Measurements from ENCODE around the gene ETS1. TPM values are rescaled to one million over a fixed set of nuclear protein-coding genes. Genes with fewer than 3 reads are reported as not detected.

The ETS1 gene
- total RNA-seq, 1 donor from 2014 or later: 62.7 TPM

DNA sequence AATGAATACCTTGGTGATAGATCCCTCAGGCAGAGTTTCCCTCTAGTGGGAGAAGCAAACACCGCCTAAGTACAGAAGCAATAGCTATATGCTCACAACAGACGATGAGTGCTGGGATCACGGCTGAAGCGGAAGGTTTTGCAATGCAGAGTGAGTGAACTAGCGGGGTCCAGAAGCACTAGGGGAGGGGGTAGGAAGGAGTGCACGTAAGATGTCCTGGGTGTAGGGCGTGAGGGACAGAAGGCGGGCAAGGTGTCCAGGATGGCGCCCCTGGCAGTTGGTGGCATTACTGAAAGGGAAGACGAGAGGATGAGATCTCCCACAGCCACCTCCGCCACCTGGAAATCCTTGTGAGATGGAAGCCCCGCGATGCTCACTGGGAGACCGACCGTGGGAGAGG is 81.0 kb downstream of the ETS1 start:
- no peak overlapping the region for H3K4me3 ChIP-seq (ENCODE audit: low read depth, low read length)

DNA sequence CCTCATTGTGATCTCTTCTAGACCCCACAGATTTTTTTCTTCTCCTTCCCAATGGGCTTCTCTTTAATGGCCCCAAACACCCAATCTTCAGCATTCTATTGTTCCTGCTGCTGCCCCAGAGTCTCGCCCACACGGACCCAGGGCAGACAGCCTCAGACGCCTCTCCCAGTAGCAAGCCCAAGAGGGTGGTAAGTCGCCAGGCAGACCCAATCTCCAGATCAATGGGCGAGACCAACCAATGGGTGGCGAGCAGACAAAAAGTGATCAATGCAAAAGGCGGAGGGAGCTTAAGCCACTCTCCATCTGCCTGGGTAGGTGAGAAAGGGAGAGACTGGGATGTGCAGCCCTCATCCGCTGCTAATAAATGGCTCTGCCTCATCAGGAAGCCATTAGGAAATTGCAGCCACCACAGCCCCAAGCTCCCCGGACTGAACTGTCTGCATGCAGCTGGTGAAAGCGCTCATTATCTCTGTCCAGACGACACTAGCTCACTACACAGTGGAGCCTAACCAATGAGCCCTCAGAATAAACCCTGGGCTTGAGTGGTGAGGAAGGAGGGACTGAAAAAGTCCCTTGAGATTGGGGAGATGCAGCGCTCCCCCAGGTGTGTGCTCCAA is 81.8 kb downstream of the ETS1 start:
- Histone ChIP-seq H3K4me3 (ENCODE audit: low read depth, low read length) (no peak overlapping the region), H3K36me3 (ENCODE audit: control insufficient read depth, insufficient read depth, low read length) (no peaks in the 10 kb centered on the region), H3K27me3 (ENCODE audit: control insufficient read depth, insufficient read depth, low read length) (no peaks in the 10 kb centered on the region)
- DNase-seq (ENCODE audit: low read depth) (no peak), FAIRE-seq (no peak)
- TF ChIP-seq, protein P1, sequence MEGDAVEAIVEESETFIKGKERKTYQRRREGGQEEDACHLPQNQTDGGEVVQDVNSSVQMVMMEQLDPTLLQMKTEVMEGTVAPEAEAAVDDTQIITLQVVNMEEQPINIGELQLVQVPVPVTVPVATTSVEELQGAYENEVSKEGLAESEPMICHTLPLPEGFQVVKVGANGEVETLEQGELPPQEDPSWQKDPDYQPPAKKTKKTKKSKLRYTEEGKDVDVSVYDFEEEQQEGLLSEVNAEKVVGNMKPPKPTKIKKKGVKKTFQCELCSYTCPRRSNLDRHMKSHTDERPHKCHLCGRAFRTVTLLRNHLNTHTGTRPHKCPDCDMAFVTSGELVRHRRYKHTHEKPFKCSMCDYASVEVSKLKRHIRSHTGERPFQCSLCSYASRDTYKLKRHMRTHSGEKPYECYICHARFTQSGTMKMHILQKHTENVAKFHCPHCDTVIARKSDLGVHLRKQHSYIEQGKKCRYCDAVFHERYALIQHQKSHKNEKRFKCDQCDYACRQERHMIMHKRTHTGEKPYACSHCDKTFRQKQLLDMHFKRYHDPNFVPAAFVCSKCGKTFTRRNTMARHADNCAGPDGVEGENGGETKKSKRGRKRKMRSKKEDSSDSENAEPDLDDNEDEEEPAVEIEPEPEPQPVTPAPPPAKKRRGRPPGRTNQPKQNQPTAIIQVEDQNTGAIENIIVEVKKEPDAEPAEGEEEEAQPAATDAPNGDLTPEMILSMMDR (IDR thresholded peaks at IDR 0.05; ENCODE audit: insufficient read depth, low read length, severe bottlenecking): no peak

More for the DNA sequence above, 81.0 kb downstream of the ETS1 start:
- H3K27me3 ChIP-seq (ENCODE audit: control insufficient read depth, insufficient read depth, low read length): no peaks in the 10 kb centered on the region
- FAIRE-seq: no peak
- TF ChIP-seq, protein P1 (IDR thresholded peaks at IDR 0.05; ENCODE audit: insufficient read depth, low read length, severe bottlenecking): no peak
- DNase-seq (ENCODE audit: low read depth): no peak
- no peaks in the 10 kb centered on the region for H3K36me3 ChIP-seq (ENCODE audit: control insufficient read depth, insufficient read depth, low read length)

DNA sequence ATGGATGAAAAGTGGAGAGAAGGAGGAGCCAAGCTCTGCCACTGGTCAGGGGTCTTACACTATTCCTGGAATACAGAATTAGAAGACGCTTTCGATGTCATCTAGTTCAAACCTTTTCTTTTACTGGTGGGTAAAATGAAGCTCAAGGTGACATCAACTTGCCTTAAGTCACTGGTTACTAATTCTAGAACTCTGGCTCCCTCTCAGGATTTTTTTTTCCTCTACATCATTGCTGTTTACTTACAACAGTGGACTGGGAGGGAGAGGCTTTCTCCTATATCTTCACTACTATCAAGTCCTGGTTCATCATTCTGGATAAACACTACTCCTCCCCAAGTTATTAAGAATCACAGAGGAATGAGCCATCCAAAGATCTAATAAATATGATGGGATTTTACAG is 82.9 kb downstream of the ETS1 start:
- Histone ChIP-seq H3K4me3 (ENCODE audit: low read depth, low read length) (no peak overlapping the region), H3K27me3 (ENCODE audit: control insufficient read depth, insufficient read depth, low read length) (no peaks in the 10 kb centered on the region), H3K36me3 (ENCODE audit: control insufficient read depth, insufficient read depth, low read length) (no peaks in the 10 kb centered on the region)
- TF ChIP-seq, protein P1 (IDR thresholded peaks at IDR 0.05; ENCODE audit: insufficient read depth, low read length, severe bottlenecking): no peak
- FAIRE-seq (no peak), DNase-seq (ENCODE audit: low read depth) (no peak)

DNA sequence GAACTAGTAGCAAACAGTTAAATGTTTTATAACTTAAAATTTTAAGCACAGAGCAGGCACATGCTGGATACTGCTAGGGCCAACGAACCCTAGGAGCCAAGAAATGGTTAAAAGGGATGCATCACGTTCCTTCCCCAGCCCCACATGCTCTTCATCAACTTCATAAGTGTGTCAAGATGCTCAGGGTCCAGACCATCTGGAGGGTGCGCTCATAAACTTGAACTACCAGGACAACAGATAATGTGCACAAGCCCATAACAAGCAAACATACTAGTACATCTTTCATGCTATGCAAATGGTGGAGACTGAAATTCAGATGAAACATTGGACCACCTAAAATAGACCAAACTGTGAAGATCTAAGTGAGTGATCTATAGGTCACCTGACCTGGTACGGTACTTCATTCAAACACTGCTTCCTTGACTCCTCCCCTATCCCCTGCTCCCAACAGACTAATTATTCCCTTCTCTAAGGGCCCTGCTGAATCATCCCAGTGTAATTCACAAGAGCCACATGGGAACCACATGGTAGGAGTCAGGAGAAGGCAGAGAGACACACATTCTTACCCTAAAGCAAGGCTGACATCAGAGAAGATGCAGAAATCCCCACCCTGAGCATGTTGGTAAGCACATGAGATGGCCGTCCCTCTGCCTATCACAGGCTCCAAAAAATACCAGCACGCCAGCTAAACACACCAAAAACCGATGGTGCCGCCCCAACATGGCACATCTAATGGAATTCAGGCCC is 83.9 kb downstream of the ETS1 start:
- no peak overlapping the region for H3K4me3 ChIP-seq (ENCODE audit: low read depth, low read length)
- TF ChIP-seq, protein P1 (IDR thresholded peaks at IDR 0.05; ENCODE audit: insufficient read depth, low read length, severe bottlenecking): no peak
- FAIRE-seq: no peak
- DNase-seq (ENCODE audit: low read depth): peak; percentile 83
- H3K36me3 ChIP-seq (ENCODE audit: control insufficient read depth, insufficient read depth, low read length): no peaks in the 10 kb centered on the region
- no peaks in the 10 kb centered on the region for H3K27me3 ChIP-seq (ENCODE audit: control insufficient read depth, insufficient read depth, low read length)

DNA sequence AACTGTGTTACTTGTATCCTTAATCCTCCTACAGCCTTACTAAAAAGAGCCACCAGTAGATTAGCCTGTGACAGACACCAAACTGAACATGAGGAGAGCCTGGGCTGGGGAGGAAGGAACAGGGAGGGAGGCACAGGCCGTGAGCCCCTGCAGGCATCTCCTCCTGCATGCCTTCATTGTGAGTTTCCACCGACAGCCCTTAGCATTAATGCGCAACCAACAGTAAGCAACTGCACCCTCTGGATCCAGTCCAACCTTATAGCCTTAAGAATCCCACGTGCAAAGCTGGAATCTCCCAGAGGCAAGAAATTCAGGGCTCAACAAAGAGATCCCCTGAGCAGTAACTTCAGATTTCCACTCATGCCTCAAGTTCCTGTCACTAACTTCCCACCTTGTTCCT is 84.6 kb downstream of the ETS1 start:
- DNase-seq (ENCODE audit: low read depth) (peak; percentile 75), FAIRE-seq (no peak)
- Histone ChIP-seq H3K27me3 (ENCODE audit: control insufficient read depth, insufficient read depth, low read length) (no peaks in the 10 kb centered on the region), H3K4me3 (ENCODE audit: low read depth, low read length) (no peak overlapping the region), H3K36me3 (ENCODE audit: control insufficient read depth, insufficient read depth, low read length) (no peaks in the 10 kb centered on the region)
- TF ChIP-seq, protein P1 (IDR thresholded peaks at IDR 0.05; ENCODE audit: insufficient read depth, low read length, severe bottlenecking): no peak

All from bronchial epithelial cell (primary cell).